Fibroblast of lung (primary cell): ENCODE measurements around the gene TIGD7. TPM values are rescaled to one million over a fixed set of nuclear protein-coding genes. Genes with fewer than 3 reads are reported as not detected.

Source experiments
- DNase-seq, 2 donors: peaks; one replicate each; pipeline versions ENCODE4 v3.0.0 to v3.0.0-alpha.2; 2010; ENCODE audit warnings: low read depth in 2 of 2
- H2AFZ ChIP-seq: 2 replicates; pipeline ENCODE4 v1.5.1; 2012; ENCODE audit warnings: low read length, control low read depth, inconsistent platforms
- H3K27ac ChIP-seq: 2 replicates; pipeline ENCODE4 v1.5.1; 2011; ENCODE audit warnings: low read length, control low read depth; ENCODE audit not compliant: insufficient read depth
- H3K27me3 ChIP-seq: 2 replicates; pipeline ENCODE4 v1.5.1; 2011; ENCODE audit warnings: mild to moderate bottlenecking, low read length; ENCODE audit not compliant: control insufficient read depth, insufficient read depth
- H3K36me3 ChIP-seq: 2 replicates; pipeline ENCODE4 v1.5.1; 2011; ENCODE audit warnings: low read length; ENCODE audit not compliant: control insufficient read depth, insufficient read depth
- H3K4me1 ChIP-seq: 2 replicates; pipeline ENCODE4 v1.5.1; 2011; ENCODE audit warnings: low read length; ENCODE audit not compliant: control insufficient read depth, insufficient read depth; ENCODE audit errors: extremely low read depth
- H3K4me2 ChIP-seq: 2 replicates; pipeline ENCODE4 v1.5.1; 2011; ENCODE audit warnings: low read length, control low read depth; ENCODE audit not compliant: insufficient read depth; ENCODE audit errors: extremely low read depth
- H3K4me3 ChIP-seq, 4 experiments: fragments of 200-600 bp in 1 of 4; sonication (generic) in 1 of 4; replicated peaks in 1 of 4; 2 replicates each; pipeline ENCODE4 v1.5.1; 2011 to 2016; ENCODE audit warnings: low read length in 4 of 4, low read depth in 3 of 4, mild to moderate bottlenecking in 3 of 4, control low read depth in 2 of 4, inconsistent platforms in 1 of 4, mixed read lengths in 1 of 4; ENCODE audit not compliant: insufficient read depth in 1 of 4; ENCODE audit errors: control extremely low read depth in 1 of 4
- H3K79me2 ChIP-seq: 2 replicates; pipeline ENCODE4 v1.5.1; 2012; ENCODE audit warnings: mild to moderate bottlenecking, low read length, inconsistent platforms; ENCODE audit not compliant: control insufficient read depth, insufficient read depth
- H3K9ac ChIP-seq: 2 replicates; pipeline ENCODE4 v1.5.1; 2011; ENCODE audit warnings: mild to moderate bottlenecking, low read length, control low read depth; ENCODE audit not compliant: insufficient read depth
- H3K9me3 ChIP-seq: 2 replicates; pipeline ENCODE4 v1.5.1; 2012; ENCODE audit warnings: low read depth, low read length; ENCODE audit not compliant: control insufficient read depth, insufficient read depth
- H4K20me1 ChIP-seq: 2 replicates; pipeline ENCODE4 v1.5.1; 2011; ENCODE audit warnings: low read length; ENCODE audit not compliant: control insufficient read depth, insufficient read depth; ENCODE audit errors: extremely low read depth
- EZH2 ChIP-seq: IDR thresholded peaks from 2 replicates; pipeline ENCODE4 v1.5.1; 2012; ENCODE audit warnings: low read length, control low read depth, mild to moderate bottlenecking; ENCODE audit errors: missing control alignments
- polyA plus RNA-seq, 2 donors: library from polyadenylated mRNA; depleted of rRNA in 1 of 2; stranded (reverse) in 1 of 2; unstranded in 1 of 2; fragments of >200 nt; gene quantifications; 2 replicates each; pipeline ENCODE4 v1.2.1, GENCODE V29; 2011 to 2012; ENCODE audit warnings: missing spikeins in 1 of 2
- total RNA-seq: library from RNA; depleted of rRNA; stranded (reverse); fragments of >200 nt; gene quantifications from 2 replicates; pipeline ENCODE4 v1.2.1, GENCODE V29; 2014
- TF ChIP-seq, protein P1 (sequence below), 2 donors: IDR thresholded peaks in 1 of 2; conservative IDR thresholded peaks in 1 of 2; 1 replicate in 1 of 2; 2 replicates in 1 of 2; pipeline ENCODE4 v1.5.1; 2011 to 2012; ENCODE audit warnings: low read length in 2 of 2, control low read depth in 1 of 2, inconsistent platforms in 1 of 2, low read depth in 1 of 2, mild to moderate bottlenecking in 1 of 2

Gene TIGD7
- total and polyA plus RNA-seq, 2 donors (not counting 1 experiment from before 2014, with no cell fraction given): 2.9 to 9.6 TPM

DNA sequence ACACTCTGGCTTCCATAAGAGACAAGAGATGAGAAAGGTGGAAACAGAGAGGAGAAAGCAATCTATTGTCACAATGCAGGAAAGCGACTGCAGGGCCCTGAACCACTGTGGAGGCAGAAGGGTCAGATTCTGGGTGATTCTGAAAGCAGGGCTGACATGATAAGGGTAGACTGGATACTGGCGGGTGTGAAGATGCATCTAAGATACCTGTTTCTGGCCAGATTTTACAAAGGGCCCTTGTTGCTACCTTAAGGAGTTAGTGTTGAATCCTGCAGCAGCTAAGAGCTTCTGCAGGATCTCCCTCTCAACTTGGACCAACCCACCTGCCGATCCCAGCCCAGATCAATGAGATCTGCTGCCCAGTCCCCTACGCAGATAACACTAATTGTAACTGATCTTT is 42.7 kb downstream of the TIGD7 start:
- TF ChIP-seq EZH2: no peak
- TF ChIP-seq, protein P1, sequence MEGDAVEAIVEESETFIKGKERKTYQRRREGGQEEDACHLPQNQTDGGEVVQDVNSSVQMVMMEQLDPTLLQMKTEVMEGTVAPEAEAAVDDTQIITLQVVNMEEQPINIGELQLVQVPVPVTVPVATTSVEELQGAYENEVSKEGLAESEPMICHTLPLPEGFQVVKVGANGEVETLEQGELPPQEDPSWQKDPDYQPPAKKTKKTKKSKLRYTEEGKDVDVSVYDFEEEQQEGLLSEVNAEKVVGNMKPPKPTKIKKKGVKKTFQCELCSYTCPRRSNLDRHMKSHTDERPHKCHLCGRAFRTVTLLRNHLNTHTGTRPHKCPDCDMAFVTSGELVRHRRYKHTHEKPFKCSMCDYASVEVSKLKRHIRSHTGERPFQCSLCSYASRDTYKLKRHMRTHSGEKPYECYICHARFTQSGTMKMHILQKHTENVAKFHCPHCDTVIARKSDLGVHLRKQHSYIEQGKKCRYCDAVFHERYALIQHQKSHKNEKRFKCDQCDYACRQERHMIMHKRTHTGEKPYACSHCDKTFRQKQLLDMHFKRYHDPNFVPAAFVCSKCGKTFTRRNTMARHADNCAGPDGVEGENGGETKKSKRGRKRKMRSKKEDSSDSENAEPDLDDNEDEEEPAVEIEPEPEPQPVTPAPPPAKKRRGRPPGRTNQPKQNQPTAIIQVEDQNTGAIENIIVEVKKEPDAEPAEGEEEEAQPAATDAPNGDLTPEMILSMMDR (conservative IDR thresholded peaks at IDR 0.05 in 1 of 2, IDR thresholded peaks at IDR 0.05 in 1 of 2; ENCODE audit: low read depth in 1 of 2, low read length in 2 of 2): no peak
- Histone ChIP-seq H3K9me3 (no peaks in the 10 kb centered on the region), H4K20me1 (no peaks in the 10 kb centered on the region), H3K4me2 (no peak overlapping the region), H3K27me3 (no peaks in the 10 kb centered on the region), H3K9ac (no peak overlapping the region), H3K4me1 (no peaks in the 10 kb centered on the region), H2AFZ (no peak overlapping the region), H3K27ac (no peak overlapping the region), H3K36me3 (no peaks in the 10 kb centered on the region), H3K79me2 (no peaks in the 10 kb centered on the region), H3K4me3 (no peak overlapping the region)
- DNase-seq: no peak

- no peak overlapping the region for H3K4me2 ChIP-seq
These were observed 45.4 kb downstream of the TIGD7 start for GRCh38 chr16:3259836-3260235.

GRCh38 chr16:3256866-3257465 is 48.3 kb downstream of the TIGD7 start:
- Histone ChIP-seq H3K27me3 (no peaks in the 10 kb centered on the region), H3K9me3 (no peaks in the 10 kb centered on the region), H3K4me3 (no peak overlapping the region), H3K36me3 (no peaks in the 10 kb centered on the region), H3K27ac (no peak overlapping the region), H2AFZ (no peak overlapping the region), H3K9ac (no peak overlapping the region), H4K20me1 (no peaks in the 10 kb centered on the region), H3K4me1 (no peaks in the 10 kb centered on the region), H3K79me2 (no peaks in the 10 kb centered on the region), H3K4me2 (no peak overlapping the region)
- TF ChIP-seq, protein P1 (conservative IDR thresholded peaks at IDR 0.05 in 1 of 2, IDR thresholded peaks at IDR 0.05 in 1 of 2; ENCODE audit: low read depth in 1 of 2, low read length in 2 of 2): no peak
- TF ChIP-seq EZH2: no peak
- peak in 1 of 2 donors; percentile 63 for DNase-seq

More at GRCh38 chr16:3259836-3260235, 45.4 kb downstream of the TIGD7 start:
- Histone ChIP-seq H4K20me1 (no peaks in the 10 kb centered on the region), H3K4me1 (no peaks in the 10 kb centered on the region), H3K27me3 (no peaks in the 10 kb centered on the region), H3K9ac (no peak overlapping the region), H2AFZ (no peak overlapping the region), H3K9me3 (no peaks in the 10 kb centered on the region), H3K36me3 (no peaks in the 10 kb centered on the region), H3K27ac (no peak overlapping the region), H3K79me2 (no peaks in the 10 kb centered on the region), H3K4me3 (no peak overlapping the region)
- DNase-seq: no peak
- TF ChIP-seq, protein P1 (conservative IDR thresholded peaks at IDR 0.05 in 1 of 2, IDR thresholded peaks at IDR 0.05 in 1 of 2; ENCODE audit: low read depth in 1 of 2, low read length in 2 of 2): no peak
- TF ChIP-seq EZH2: no peak
